GM18520 (cell line): Measurements from ENCODE around the gene LILRB5.
"Not testable (repeated sequence)": the region's sequence is repeated elsewhere in the genome, so short reads cannot be mapped to it uniquely, and the experiment has no call there.

ENCODE experiments used
- ATAC-seq: cut with Tn5 transposase; IDR thresholded peaks from one replicate; pipeline ENCODE4 v1.9.1; 2021; ENCODE audit not compliant: unreplicated experiment

LILRB5 gene

GRCh38 chr19:54216869-54217268 is 40.2 kb downstream of the LILRB5 start:
- no peak for ATAC-seq

GRCh38 chr19:54214734-54215133 is 42.3 kb downstream of the LILRB5 start:
- not testable (repeated sequence) for ATAC-seq

GRCh38 chr19:54214217-54214616 is 42.9 kb downstream of the LILRB5 start:
- ATAC-seq = not testable (repeated sequence)

GRCh38 chr19:54211235-54211634 is 45.8 kb downstream of the LILRB5 start:
- ATAC-seq = no peak

GRCh38 chr19:54209811-54210494 is 47.1 kb downstream of the LILRB5 start:
- no peak for ATAC-seq

GRCh38 chr19:54209058-54209810 is 47.8 kb downstream of the LILRB5 start:
- ATAC-seq = no peak

- ATAC-seq = no peak
Observed at GRCh38 chr19:54208784-54209057, 48.4 kb downstream of the LILRB5 start.

- no peak for ATAC-seq
Observed at GRCh38 chr19:54207983-54208783, 48.9 kb downstream of the LILRB5 start.

GRCh38 chr19:54207676-54207982 is 49.4 kb downstream of the LILRB5 start:
- no peak for ATAC-seq

- ATAC-seq = not testable (repeated sequence)
Observed at GRCh38 chr19:54207193-54207592, 49.9 kb downstream of the LILRB5 start.

- no peak for ATAC-seq
Observed at GRCh38 chr19:54206831-54207177, 50.3 kb downstream of the LILRB5 start.

- ATAC-seq = no peak
Observed at GRCh38 chr19:54206030-54206830, 50.8 kb downstream of the LILRB5 start.

- no peak for ATAC-seq
Observed at GRCh38 chr19:54204767-54205468, 52.2 kb downstream of the LILRB5 start.

- ATAC-seq = no peak
Observed at GRCh38 chr19:54203151-54203611, 53.9 kb downstream of the LILRB5 start.

GRCh38 chr19:54201980-54202379 is 55.1 kb downstream of the LILRB5 start:
- no peak for ATAC-seq

GRCh38 chr19:54201172-54201701 is 55.8 kb downstream of the LILRB5 start:
- ATAC-seq = no peak
